A673 (cell line): ENCODE data around the gene SACS. TPM values are rescaled to one million over a fixed set of nuclear protein-coding genes. Genes with fewer than 3 reads are reported as not detected.

Experiments used
- BruUV-seq: library from RNA; stranded (reverse); fragments of 400-500 nt; replicated peaks from 2 replicates; lab custom pipeline; 2021; lab: Mats Ljungman, UMichigan
- CTCF ChIA-PET: fragments of 300-600 bp; sonication (Branson Sonifier 250); formaldehyde crosslinking; loops from one replicate; lab custom pipeline; 2022; ENCODE audit warnings: antibody characterized with exemption; lab: Charles Lee
- POLR2A ChIA-PET: fragments of 300-600 bp; sonication (Branson Sonifier 250); formaldehyde crosslinking; loops from one replicate; lab custom pipeline; 2022; ENCODE audit warnings: antibody characterized with exemption; ENCODE audit not compliant: low non-redundant PET; lab: Charles Lee
- DNase-seq: peaks from one replicate; pipeline ENCODE4 v3.0.0-alpha.2; 2015; ENCODE audit warnings: low spot score
- H3K27ac ChIP-seq: fragments of 200-600 bp; sonication (generic); 2 replicates; pipeline ENCODE4 v1.5.1; 2016; ENCODE audit warnings: mixed run types, low read depth, mild to moderate bottlenecking, mixed read lengths, antibody characterized with exemption, low read length; ENCODE audit not compliant: poor library complexity, severe bottlenecking
- H3K27me3 ChIP-seq: fragments of 200-600 bp; sonication (generic); replicated peaks from 2 replicates; pipeline ENCODE4 v1.6.1; 2017; ENCODE audit warnings: mixed run types, low read depth, mild to moderate bottlenecking, mixed read lengths, antibody characterized with exemption, low read length; ENCODE audit not compliant: insufficient read depth, poor library complexity
- H3K36me3 ChIP-seq: fragments of 200-600 bp; sonication (generic); 2 replicates; pipeline ENCODE4 v1.6.1; 2016; ENCODE audit warnings: mixed run types, mild to moderate bottlenecking, mixed read lengths, antibody characterized with exemption, low read length; ENCODE audit not compliant: insufficient read depth, poor library complexity, severe bottlenecking
- H3K4me1 ChIP-seq: fragments of 200-600 bp; sonication (generic); 2 replicates; pipeline ENCODE4 v1.6.1; 2017; ENCODE audit warnings: mixed run types, mild to moderate bottlenecking, mixed read lengths, antibody characterized with exemption, low read length; ENCODE audit not compliant: insufficient read depth, poor library complexity, severe bottlenecking
- H3K4me3 ChIP-seq: fragments of 200-600 bp; sonication (generic); 2 replicates; pipeline ENCODE4 v1.5.1; 2016; ENCODE audit warnings: low read depth, mixed run types, mild to moderate bottlenecking, mixed read lengths, low read length; ENCODE audit not compliant: poor library complexity, severe bottlenecking
- H3K9me3 ChIP-seq: fragments of 200-600 bp; sonication (generic); 2 replicates; pipeline ENCODE4 v1.6.1; 2016; ENCODE audit warnings: mixed run types, low read depth, mild to moderate bottlenecking, mixed read lengths, antibody characterized with exemption, low read length; ENCODE audit not compliant: poor library complexity, severe bottlenecking
- EZH2 ChIP-seq: fragments of 200-600 bp; sonication (generic); IDR thresholded peaks from 2 replicates; pipeline ENCODE4 v1.6.1; 2017; ENCODE audit warnings: borderline replicate concordance, low read depth, mild to moderate bottlenecking, mixed read lengths, antibody characterized with exemption, low read length; ENCODE audit not compliant: poor library complexity, severe bottlenecking
- intact Hi-C: fragments of 100-400 bp; cut with micrococcal nuclease; formaldehyde crosslinking; loops from one replicate; pipeline ENCODE4 v1.10.0; 2022; ENCODE audit not compliant: unreplicated experiment
- total RNA-seq: library from RNA; stranded (reverse); gene quantifications from 2 replicates; pipeline ENCODE4 v1.2.3, GENCODE V29; 2021
- TF ChIP-seq, protein P1 (sequence below): fragments of 300-800, 200-600 bp; sonication (generic); conservative IDR thresholded peaks from 2 replicates; pipeline ENCODE4 v1.5.1; 2017; ENCODE audit warnings: low read depth, mild to moderate bottlenecking, antibody characterized with exemption, low read length, moderate library complexity, mixed read lengths

The SACS gene
- total RNA-seq, 1 experiment from 2014 or later, result 35.9 TPM

DNA sequence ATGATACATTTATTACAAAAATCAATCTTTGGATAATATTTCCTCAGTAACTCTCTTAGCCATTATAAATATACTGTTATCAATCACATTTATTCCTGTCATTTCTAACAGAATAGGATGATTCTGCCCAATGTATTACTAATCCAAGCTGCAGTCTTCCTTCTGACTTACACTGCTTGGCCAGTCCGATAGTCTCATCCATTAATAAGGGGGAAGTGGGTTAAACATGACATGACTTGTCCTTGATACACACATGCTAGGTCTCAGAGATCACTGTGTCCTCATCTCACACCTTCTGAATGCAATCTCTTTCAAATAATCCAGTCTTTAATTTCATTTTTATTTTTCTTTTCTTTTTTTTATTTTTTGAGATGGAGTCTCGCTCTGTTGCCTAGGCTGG lies 18.8 kb downstream of the SACS start:
- CTCF ChIA-PET, result no interaction called here
- DNase-seq, result no peak
- BruUV-seq, result no TSS peak
- POLR2A ChIA-PET, result no interaction called here
- intact Hi-C loops, result no loop called here
- Histone ChIP-seq H3K27ac (no peak overlapping the region), H3K27me3 (no peaks in the 10 kb centered on the region), H3K4me3 (no peak overlapping the region), H3K4me1 (no peaks in the 10 kb centered on the region), H3K9me3 (no peaks in the 10 kb centered on the region), H3K36me3 (no peaks in the 10 kb centered on the region)
- TF ChIP-seq EZH2, result no peak
- TF ChIP-seq, protein P1, sequence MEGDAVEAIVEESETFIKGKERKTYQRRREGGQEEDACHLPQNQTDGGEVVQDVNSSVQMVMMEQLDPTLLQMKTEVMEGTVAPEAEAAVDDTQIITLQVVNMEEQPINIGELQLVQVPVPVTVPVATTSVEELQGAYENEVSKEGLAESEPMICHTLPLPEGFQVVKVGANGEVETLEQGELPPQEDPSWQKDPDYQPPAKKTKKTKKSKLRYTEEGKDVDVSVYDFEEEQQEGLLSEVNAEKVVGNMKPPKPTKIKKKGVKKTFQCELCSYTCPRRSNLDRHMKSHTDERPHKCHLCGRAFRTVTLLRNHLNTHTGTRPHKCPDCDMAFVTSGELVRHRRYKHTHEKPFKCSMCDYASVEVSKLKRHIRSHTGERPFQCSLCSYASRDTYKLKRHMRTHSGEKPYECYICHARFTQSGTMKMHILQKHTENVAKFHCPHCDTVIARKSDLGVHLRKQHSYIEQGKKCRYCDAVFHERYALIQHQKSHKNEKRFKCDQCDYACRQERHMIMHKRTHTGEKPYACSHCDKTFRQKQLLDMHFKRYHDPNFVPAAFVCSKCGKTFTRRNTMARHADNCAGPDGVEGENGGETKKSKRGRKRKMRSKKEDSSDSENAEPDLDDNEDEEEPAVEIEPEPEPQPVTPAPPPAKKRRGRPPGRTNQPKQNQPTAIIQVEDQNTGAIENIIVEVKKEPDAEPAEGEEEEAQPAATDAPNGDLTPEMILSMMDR, result no peak

DNA sequence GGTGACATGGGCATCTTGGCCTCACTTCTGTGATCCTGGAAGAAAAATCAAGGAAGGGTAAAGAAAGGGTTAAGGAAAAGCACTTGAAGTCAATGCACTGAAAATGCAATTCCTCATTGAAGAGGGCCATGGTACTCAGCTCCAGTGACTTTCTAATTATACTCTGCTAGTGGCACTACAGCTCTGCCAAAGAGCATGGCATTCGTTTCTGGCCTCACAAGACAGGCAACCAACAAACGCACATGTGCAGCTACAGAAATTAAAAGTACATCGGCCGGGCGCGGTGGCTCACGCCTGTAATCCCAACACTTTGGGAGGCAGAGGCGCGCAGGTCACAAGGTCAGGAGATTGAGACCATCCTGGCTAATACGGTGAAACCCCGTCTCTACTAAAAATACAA lies 21.8 kb downstream of the SACS start:
- ChIA-PET CTCF (no interaction called here), POLR2A (no interaction called here)
- no peaks in the 10 kb centered on the region for H3K9me3 ChIP-seq
- no peak for DNase-seq
- H3K4me1 ChIP-seq, result no peaks in the 10 kb centered on the region
- H3K27me3 ChIP-seq, result no peaks in the 10 kb centered on the region
- no TSS peak for BruUV-seq
- H3K27ac ChIP-seq, result no peak overlapping the region
- H3K4me3 ChIP-seq, result no peak overlapping the region
- no peaks in the 10 kb centered on the region for H3K36me3 ChIP-seq
- intact Hi-C loops, result no loop called here
- TF ChIP-seq, protein P1, result no peak
- TF ChIP-seq EZH2, result no peak

DNA sequence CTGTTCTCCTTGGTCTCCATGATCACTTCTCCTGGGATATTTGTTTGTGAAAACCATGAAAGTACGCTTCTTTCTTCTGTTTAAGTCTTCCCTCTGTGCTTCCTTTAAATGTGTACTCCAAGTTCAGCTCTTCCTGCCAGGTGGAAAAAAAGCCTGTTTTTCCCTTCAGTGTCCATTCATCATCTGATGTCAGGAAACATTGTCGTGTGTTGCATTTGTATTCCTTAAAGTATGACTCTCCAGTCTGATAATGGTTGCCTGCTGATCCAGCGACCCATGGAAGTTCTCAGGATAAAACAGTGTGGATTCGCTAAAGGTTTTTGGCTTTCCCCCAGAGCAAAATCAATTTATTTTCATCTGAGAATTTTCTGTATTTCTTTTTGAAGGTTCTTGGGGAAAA lies 22.3 kb downstream of the SACS start:
- Histone ChIP-seq H3K36me3 (no peaks in the 10 kb centered on the region), H3K4me3 (no peak overlapping the region), H3K27me3 (no peaks in the 10 kb centered on the region), H3K9me3 (no peaks in the 10 kb centered on the region), H3K4me1 (no peaks in the 10 kb centered on the region), H3K27ac (no peak overlapping the region)
- no TSS peak for BruUV-seq
- DNase-seq, result no peak
- intact Hi-C loops, result no loop called here
- POLR2A ChIA-PET, result no interaction called here
- TF ChIP-seq, protein P1, result no peak
- no peak for TF ChIP-seq EZH2
- CTCF ChIA-PET, result no interaction called here
